ENCODE data around the gene CCNY.
A peak's percentile ranks its signal among the peaks of the same experiment; 100 is the strongest.
"Not testable (repeated sequence)": the region's sequence is repeated elsewhere in the genome, so short reads cannot be mapped to it uniquely, and the experiment has no call there.

CCNY gene

GRCh38 chr10:35526746-35527145, 190.4 kb downstream of the CCNY start:
- no peak overlapping the region for H3K4me3 ChIP-seq (ENCODE audit: low read depth, low read length)
- DNase-seq (ENCODE audit: low read depth, low spot score), result no peak
- in situ Hi-C loops (cut with HindIII; ENCODE audit: low sequenced_read_pairs), result no loop called here
- no peak for TF ChIP-seq CTCF (IDR thresholded peaks at IDR 0.05; ENCODE audit: low read depth, low read length)

- TF ChIP-seq CTCF (IDR thresholded peaks at IDR 0.05; ENCODE audit: low read depth, low read length), result no peak
- no peak for DNase-seq (ENCODE audit: low read depth, low spot score)
- in situ Hi-C loops (cut with HindIII; ENCODE audit: low sequenced_read_pairs), result no loop called here
- no peak overlapping the region for H3K4me3 ChIP-seq (ENCODE audit: low read depth, low read length)
Observed at GRCh38 chr10:35532141-35532540, 195.8 kb downstream of the CCNY start.

GRCh38 chr10:35533565-35533964, 197.3 kb downstream of the CCNY start:
- no peak overlapping the region for H3K4me3 ChIP-seq (ENCODE audit: low read depth, low read length)
- TF ChIP-seq CTCF (IDR thresholded peaks at IDR 0.05; ENCODE audit: low read depth, low read length), result no peak
- DNase-seq (ENCODE audit: low read depth, low spot score), result peak; percentile 66
- in situ Hi-C loops (cut with HindIII; ENCODE audit: low sequenced_read_pairs), result no loop called here

GRCh38 chr10:35535136-35535535, 198.8 kb downstream of the CCNY start:
- in situ Hi-C loops (cut with HindIII; ENCODE audit: low sequenced_read_pairs), result no loop called here
- no peak overlapping the region for H3K4me3 ChIP-seq (ENCODE audit: low read depth, low read length)
- no peak for TF ChIP-seq CTCF (IDR thresholded peaks at IDR 0.05; ENCODE audit: low read depth, low read length)
- no peak for DNase-seq (ENCODE audit: low read depth, low spot score)

- TF ChIP-seq CTCF (IDR thresholded peaks at IDR 0.05; ENCODE audit: low read depth, low read length), result no peak
- in situ Hi-C loops (cut with HindIII; ENCODE audit: low sequenced_read_pairs), result no loop called here
- DNase-seq (ENCODE audit: low read depth, low spot score), result no peak
- no peak overlapping the region for H3K4me3 ChIP-seq (ENCODE audit: low read depth, low read length)
Observed at GRCh38 chr10:35536789-35537188, 200.5 kb downstream of the CCNY start.

- DNase-seq (ENCODE audit: low read depth, low spot score); H3K4me3 ChIP-seq (ENCODE audit: low read depth, low read length); in situ Hi-C loops (cut with HindIII; ENCODE audit: low sequenced_read_pairs): not testable (repeated sequence)
Observed at GRCh38 chr10:35537925-35538324, 201.6 kb downstream of the CCNY start.

GRCh38 chr10:35540296-35541164, 204.2 kb downstream of the CCNY start:
- in situ Hi-C loops (cut with HindIII; ENCODE audit: low sequenced_read_pairs), result no loop called here
- no peak for TF ChIP-seq CTCF (IDR thresholded peaks at IDR 0.05; ENCODE audit: low read depth, low read length)
- no peak for DNase-seq (ENCODE audit: low read depth, low spot score)
- H3K4me3 ChIP-seq (ENCODE audit: low read depth, low read length), result no peak overlapping the region

Data from astrocyte of the spinal cord (primary cell).